ENCODE measurements around the gene MYT1.

- TF ChIP-seq POLR2A (IDR thresholded peaks at IDR 0.05) (no peak), CTCF (IDR thresholded peaks at IDR 0.05) (no peak)
These were observed 80.1 kb downstream of the MYT1 start for GRCh38 chr20:64244281-64244805.

All from tibial nerve (tissue), 3 donors.